CD4-positive, alpha-beta T cell treated with Interleukin-6 at 100 ng/mL for 8 hours (primary cell): ENCODE measurements around the gene SF3B4.
"Not testable (repeated sequence)": the region's sequence is repeated elsewhere in the genome, so short reads cannot be mapped to it uniquely, and the experiment has no call there.

Experiments used
- DNase-seq: peaks from one replicate; pipeline ENCODE4 v3.0.0-alpha.2; 2020; ENCODE audit warnings: mixed read lengths, low spot score

Gene SF3B4, protein sequence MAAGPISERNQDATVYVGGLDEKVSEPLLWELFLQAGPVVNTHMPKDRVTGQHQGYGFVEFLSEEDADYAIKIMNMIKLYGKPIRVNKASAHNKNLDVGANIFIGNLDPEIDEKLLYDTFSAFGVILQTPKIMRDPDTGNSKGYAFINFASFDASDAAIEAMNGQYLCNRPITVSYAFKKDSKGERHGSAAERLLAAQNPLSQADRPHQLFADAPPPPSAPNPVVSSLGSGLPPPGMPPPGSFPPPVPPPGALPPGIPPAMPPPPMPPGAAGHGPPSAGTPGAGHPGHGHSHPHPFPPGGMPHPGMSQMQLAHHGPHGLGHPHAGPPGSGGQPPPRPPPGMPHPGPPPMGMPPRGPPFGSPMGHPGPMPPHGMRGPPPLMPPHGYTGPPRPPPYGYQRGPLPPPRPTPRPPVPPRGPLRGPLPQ

DNA sequence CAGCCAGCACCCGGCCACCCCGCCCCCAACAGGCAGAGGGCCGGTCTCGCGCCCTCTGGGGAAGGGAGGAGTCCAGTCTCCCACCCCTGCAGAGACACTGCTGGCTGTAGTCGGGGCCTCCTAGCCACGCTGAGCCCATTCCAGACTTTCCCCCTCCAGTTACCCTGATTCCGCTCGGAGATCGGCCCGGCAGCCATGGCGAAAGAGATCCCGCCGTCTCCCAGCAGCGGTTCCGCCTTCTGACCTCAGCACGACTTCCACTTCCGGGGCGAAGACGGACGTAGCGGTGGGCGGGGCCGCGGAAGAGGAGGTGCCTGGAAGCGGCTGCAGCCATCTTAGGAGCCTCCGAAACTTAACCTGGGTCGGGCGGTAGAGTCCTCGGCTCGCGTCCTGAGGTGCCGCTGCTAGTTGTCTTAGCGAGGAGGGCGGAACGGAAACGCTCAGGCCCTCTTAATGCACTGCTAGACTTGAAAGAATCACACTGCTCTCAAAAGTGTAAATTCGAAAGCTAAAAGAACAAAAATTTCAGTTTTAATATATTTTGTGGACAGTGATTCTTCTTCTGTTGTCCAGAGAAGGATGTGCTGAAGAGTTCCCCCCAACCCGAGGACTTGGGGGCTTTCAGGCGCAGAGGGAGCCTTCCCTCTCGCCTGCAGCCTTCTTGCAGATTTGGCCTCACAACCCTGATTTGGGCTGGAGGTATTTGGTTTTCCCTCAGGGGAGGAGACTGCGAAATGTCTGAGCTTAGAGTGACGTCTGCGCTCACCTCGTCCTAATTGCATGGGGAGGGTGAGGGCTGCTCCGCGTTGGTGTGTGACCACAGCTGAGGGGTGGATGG, at the start of gene SF3B4:
TSS of gene SF3B4 (minus strand) at position 241 of the 838 bp plus-strand sequence. CDS start at position 197, 44 bp downstream.
- peak; percentile 95 for DNase-seq

DNA sequence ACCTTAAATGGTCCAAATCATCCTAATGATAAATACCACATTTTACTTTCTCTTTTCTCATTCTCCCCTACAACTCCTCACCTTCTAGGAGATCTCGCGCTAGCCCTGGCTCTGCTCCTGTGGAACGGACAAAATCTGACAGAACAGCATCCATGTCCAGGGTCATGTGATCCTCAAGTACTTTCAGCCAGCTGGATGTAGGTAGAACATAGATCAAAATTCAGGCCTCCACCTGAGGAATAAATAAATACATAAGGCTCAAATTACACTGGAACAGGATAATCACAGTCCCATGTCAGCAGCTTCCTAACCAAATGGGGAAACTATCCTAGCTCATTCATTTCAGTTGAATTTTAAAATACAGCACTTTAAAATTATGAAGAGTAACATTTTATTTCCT, 49.7 kb upstream of the SF3B4 start:
- no peak for DNase-seq

DNA sequence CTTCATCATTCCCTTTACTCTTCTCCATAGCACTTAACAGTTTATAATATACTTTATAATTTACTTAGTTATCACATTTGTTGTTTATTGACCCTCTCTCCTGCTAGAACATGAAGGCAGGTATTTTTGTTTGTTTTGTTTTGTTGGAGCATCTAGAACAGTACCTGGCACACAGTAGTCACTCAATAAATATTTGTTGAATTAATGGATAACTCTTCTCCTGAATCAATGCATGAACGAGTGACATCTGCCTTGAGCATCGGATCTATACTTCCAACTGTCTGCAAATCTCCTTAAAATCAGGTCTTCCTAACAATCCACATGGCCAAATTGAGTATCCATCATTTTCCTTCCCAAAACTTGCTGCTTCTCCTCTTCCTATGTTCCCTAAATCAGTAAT, 44.9 kb upstream of the SF3B4 start:
- no peak for DNase-seq

DNA sequence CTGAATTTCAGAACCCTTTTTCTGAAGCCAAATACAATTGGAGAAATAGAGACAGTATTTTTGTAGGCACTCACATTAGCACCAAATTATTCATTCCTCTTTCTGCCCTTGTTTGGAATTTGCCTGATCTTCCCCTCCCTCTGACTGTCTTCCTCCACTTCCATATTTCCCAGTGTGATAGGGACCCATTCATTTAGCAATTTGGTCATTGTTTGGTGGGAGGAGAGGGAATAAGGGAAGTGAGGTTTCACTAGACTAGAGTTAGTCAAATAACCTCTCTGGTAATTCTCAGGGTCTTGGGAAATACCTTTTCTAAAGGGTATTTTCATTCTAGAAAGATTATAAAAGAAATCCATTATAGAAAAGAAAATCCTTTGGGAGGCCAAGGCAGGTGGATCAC, 40.0 kb upstream of the SF3B4 start:
- no peak for DNase-seq

DNA sequence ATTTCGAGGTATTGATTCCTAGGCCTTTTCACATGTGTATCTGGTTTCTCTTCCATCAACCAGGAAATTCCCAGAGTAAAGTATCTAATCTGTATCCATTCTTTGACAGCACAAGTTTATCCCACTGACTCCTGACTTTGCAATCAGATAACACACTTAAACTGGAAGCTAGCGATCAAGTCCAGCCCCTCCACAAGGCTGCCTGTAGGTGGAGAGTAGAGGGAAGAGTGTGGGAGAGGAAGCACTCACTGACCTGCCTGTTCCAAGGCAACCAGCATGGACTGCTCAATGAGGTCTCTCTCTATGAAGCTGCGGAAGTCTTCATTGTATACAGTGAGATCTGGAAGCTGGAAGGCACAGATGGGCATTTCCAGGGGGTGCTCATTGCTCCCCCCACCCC, 39.4 kb upstream of the SF3B4 start:
- no peak for DNase-seq

DNA sequence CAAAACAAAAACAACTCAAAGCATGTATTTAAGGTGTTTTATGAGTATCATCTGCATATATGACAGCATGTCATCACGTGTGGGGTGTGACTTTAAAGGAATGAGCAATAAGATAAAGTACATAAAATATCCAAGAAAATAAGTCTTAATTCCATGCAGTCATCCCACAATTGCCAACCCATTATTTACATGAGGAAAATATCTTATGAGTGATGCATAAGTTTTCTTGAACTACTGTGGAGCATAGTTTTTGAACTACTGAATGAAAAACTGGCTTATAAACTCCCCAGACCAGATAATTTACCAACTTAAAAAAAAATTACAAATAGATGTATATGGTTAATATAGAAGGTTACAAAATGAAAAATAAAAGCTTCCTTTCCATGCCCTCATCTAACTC, 38.8 kb upstream of the SF3B4 start:
- no peak for DNase-seq

DNA sequence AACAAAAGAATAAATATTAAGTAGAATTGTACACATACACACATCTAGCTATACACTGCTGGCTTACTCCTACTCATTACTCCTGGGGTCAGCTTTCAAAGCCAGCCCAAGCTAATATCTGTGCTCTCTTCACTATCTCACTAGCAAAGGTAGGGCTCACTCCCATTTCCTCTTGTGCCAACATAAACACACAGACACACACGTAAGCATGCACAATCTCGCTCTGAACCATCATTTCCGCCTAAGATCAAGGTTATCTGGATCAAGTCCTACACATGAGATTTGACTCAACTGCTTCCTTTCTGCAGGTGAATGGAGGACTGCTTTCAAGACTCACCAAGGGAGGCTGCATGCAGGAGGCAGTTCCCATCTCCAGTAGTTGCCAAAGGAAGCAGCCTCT, 37.8 kb upstream of the SF3B4 start:
- no peak for DNase-seq

DNA sequence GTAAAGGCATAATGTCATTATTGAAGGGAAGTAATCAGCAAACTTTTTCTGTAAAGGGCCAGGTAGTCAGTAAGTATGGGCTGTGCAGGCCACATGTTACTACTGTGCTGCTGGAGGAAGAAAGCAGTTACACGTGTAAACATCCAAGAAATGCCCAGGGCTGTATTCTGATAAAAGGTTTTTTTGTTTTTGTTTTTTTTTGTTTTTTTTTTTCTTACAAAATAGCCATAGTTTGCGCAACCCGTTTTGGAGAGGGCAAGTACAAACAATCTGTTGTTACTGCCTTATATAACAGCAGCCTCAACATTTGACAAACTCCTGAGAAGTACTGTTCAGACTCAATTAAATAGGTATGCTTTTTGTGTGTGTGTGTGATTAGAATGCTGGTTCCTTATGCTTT, 35.8 kb upstream of the SF3B4 start:
- DNase-seq: no peak

DNA sequence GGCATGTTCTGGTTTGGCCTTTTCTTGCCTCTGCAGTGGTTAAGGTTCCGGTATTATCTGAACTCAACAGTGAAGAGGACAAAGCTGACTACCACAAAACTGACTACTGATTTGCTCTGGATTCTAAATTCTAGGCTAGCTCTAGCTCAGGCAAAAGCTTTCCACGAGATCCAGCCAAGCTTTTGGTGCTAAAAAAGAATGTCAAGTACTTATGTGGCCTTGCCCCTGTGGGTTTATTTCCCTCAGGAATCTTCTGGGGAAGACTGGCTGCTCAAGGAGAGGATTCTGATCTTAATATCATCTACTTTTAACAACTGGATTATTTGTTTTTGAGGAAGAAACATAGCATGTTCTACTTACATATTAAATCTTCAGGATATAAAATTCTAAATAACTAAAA, 35.1 kb upstream of the SF3B4 start:
- no peak for DNase-seq

DNA sequence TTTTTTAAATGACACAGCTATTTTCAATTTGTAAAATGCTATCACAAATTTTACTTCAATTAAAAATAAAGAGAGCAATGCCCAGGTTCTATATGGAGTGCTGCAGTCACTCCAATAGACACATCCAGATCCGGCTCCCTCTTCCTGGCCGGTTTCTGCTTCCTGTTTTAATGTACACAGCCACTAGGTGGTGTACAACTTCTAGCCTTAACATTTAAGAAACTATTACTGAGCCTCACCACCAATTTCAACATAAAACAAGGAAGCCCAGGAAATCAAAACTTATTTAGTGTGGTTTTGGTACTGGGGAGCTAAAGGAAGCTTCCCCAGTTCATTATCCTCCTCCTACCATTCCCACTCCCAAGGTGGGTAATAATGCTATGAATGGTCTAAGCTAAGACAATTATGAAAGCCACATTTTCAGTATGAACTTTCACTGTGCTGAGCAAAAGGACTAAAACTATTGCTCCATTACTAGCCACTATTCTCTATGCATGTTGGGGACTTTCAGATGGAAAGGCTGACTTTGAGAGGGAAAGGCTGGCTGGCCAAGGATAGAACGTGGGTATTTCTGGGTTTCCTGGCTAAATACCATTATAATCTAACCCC, 34.5 kb upstream of the SF3B4 start:
- DNase-seq: peak; percentile 66

DNA sequence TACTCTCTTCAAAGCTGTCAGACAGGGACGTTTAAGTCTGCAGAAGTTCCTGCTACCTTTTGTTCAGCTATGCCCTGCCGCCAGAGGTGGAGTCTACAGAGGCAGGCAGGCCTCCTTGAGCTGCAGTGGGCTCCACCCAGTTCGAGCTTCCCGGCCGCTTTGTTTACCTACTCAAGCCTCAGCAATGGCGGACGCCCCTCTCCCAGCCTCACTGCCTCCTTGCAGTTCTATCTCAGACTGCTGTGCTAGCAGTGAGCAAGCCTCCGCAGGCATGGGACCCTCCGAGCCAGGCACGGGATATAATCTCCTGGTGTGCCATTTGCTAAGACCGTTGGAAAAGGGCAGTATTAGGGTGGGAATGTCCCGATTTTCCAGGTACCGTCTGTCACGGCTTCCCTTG, 29.9 kb upstream of the SF3B4 start:
- not testable (repeated sequence) for DNase-seq

DNA sequence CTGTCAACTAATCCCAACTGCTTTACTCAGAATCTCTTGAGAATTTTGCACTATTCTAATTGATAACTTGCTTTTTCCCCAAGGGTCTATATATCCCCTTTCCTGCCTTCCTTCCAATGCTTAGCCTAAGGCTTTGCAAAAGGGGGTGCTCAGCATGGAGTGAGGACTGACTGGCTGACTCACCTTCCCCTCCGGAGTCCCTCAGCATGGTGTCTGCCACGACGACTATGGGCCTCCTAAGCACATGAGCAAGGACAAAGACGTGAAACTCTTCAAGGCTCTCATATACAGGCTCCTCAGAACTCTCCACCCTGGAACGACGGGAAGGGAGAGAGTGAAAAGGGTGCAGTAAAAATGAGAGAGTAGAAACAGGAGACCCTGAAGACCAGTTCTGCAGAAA, 22.3 kb upstream of the SF3B4 start:
- no peak for DNase-seq

DNA sequence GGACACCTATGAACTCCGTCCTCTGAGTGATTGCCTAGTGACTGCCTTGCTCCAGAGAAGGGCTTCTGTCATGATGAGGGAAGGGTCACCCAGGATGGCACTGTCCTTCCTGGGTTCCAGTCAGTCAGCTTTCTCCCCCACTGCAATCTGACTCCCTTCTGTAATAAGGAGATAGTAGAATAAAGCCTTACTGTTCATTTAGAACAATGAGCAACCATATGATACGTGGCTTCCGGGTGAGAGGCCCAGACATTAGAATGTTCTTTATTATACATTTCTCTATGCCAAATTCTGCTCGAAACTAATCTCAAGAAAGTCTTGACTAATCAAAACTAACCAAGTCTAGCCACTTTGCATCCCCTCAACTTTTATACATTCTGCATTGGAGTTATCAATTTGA, 17.6 kb upstream of the SF3B4 start:
- DNase-seq: no peak

DNA sequence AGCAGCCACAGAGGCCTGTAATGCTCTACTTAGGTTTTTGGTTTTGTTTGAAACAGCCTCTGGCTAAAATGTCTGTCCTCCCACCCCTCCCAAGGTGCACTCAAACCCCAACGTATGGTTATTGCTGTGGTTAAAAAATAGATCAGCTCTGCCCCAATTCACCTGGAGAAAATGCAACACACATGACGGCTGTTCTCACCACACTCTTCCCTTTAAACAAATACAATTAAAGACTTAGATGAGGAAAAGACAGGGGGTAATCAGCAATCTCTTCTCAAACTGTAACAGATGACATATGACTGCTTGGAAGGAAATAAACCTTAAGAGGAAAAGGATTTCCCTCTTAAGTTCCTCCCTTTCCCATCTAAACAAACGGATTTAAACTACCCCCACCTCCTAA, 15.3 kb upstream of the SF3B4 start:
- no peak for DNase-seq

DNA sequence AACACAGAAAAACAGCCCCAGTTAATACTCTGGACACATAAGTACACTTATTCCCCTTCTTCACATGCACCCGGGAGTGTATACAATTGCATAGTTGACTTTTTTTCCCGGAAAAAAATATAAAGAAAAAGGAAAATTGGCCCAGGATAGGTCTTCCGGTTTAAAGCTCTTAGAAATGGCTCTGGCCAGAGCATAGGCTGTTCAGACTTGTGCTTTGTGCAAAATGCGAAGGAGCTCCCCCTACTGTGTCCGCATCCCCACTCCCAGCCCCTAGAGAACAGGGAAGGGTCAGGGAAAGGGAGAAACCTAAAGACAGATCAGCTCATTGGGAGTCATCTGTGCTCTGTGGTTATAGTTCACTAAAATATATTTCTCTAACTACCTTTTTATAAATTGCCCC, 14.6 kb upstream of the SF3B4 start:
- no peak for DNase-seq

DNA sequence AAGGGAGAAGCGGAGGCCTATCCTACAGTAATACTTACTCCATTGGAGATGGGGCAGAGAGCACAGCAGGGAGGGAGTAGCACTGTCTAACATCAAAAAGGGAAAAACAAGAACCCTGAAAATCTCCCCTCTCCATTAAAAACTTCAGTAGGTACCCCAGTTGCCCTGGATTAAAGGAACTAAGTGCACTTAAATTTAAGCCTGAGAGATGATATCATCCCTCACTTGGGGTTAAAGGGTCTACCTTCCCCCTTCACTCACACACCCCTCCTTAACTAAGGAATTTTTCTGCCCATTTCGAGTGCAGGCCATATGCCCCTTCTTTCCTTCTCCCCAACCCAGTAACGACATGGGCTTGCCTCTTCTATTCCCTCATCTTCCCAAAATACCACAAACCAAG, 12.8 kb upstream of the SF3B4 start:
- no peak for DNase-seq

DNA sequence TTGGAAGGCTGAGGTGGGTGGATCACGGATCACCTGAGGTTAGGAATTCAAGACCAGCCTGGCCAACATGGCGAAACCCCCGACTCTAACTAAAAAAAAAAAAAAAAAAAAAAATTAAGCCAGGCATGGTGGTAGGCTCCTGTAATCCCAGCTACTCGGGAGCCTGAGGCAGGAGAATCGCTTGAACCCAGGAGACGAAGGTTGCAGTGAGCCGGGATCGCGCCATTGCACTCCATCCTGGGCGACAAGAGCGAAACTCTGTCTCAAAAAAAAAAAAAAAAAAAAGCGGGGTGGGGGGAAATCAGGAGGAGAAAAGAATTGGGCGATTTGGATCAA, 11.0 kb upstream of the SF3B4 start:
- not testable (repeated sequence) for DNase-seq

DNA sequence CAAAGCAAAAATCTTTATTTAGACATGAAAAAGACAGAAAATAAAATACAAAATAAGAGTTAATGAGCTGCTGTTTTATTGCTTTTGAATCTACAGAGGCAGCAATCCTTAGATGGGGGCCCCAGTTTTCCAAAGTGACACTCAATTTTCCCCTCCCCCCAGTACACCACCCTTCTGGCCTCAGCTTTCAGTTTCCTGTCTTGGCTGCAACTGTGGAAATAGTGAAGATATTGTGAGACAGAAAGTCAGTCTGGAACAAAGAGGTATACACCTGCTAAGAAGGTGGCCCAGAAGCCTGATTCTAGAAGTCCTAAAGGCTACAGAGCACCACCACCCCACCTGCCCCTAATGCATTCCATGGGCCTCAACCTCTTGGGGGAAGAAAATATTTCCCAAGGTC, 10.2 kb upstream of the SF3B4 start:
- no peak for DNase-seq

DNA sequence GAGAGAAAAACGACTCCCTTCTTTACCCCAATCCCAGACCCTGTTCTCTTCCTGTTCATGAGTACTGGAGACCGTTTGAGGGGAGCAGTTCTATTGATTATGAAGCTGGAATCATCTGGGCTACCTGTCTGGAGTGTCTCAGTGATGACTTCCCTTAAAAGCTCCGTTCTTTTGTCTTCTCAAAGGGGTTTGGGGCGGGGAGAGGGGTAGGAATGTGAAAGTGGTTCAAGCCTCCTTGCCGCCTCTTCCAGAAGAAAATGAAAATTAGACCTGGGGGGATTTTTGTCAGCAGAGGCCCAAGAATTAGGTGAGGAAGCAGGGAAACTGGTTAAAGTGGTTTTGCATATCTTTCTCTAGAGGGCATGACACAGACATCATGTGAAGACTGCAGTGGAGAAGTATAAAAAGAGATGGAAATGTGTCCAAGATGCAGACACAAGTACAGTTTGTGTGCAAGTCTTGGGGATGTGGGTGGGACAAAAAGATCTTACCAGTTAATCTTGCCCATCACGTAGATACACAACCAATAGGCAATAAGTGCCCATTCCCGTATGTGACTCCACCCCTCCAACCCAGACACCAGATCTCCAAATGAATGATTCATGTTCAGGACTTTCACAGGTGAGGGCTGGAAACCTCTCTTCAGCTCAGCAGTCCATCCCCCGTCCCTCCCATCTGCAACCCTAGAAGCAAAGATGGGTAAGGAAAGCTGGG, 9.5 kb upstream of the SF3B4 start:
- no peak for DNase-seq

DNA sequence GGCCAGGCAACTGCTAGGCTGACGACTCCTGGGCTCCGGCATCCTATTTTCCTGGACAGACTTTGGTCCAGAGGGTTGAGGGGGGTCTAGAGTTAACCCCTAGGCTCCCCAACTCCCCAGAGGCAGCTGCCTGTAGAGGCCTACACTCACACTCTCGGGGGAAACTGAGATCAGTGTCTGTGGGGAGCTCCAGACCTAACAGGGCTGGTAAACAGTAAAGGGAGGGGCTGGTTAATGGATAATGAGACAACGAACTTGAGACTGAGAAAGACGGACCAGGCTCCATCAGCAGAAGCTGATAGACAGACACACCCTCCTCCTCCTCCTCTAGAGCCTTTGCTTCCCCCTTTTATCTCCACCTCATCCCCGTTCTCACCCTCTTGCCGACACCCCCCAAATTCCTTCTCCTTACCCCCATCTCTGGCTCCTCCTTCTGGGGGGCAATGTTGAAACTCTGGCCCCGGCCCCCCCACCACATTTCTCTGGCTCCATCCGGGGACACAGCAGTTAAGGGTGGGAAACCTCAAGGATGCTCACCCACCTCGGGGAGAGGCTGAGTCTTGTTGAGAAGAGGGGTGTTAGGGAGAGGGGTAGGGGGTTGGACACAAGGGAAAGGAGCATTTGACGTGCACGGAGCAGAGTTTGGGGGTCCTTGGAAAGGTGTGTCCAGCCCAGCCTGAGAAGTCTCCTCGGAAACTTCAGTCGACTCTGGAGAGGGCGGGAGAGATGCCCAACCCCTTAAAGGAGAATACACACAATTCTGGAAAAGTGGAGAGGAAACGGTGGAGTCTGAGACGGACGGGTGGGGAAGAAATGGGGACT, 8.8 kb upstream of the SF3B4 start, which contains the start of gene MTMR11:
TSS of gene MTMR11 (minus strand) at position 710 of the 822 bp plus-strand sequence. CDS start at position 478, 232 bp downstream.
- no peak for DNase-seq

DNA sequence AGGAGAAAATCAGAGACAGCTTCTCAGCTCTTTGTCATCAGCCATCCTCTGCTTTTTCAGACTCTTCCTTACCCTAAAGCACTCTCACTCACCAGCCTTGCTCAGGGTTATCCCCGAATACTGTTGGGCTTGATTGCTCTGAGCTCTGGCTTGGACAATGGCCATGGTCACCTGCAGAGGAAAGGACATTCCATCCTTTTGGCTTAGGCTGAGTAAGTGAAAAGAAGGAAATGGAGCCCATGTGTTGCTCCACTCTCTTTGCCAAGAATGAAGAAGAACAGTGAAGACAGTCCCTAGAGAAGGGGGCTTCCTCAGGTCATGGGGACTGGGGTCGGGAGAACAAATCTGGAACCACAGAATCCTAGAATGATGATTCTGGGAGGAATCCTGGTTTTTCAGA, 6.8 kb upstream of the SF3B4 start:
- DNase-seq: no peak
